Large intestine (tissue), 3 donors: ENCODE data around the gene CEP192. TPM values are rescaled to one million over a fixed set of nuclear protein-coding genes. Genes with fewer than 3 reads are reported as not detected.

Experiments used
- DNase-seq, 2 donors: peaks; one replicate each; pipeline versions ENCODE4 v3.0.0 to v3.0.0-alpha.2; 2013
- H3K27ac ChIP-seq: one replicate; pipeline ENCODE4 v1.5.1; 2013; ENCODE audit warnings: low read length
- H3K27me3 ChIP-seq: 2 replicates; pipeline ENCODE4 v1.6.1; 2013; ENCODE audit warnings: low read length; ENCODE audit not compliant: control insufficient read depth, insufficient read depth
- H3K36me3 ChIP-seq: 2 replicates; pipeline ENCODE4 v1.6.1; 2013; ENCODE audit warnings: low read length; ENCODE audit not compliant: control insufficient read depth, insufficient read depth
- H3K4me1 ChIP-seq: one replicate; pipeline ENCODE4 v1.6.1; 2013; ENCODE audit warnings: low read length; ENCODE audit not compliant: control insufficient read depth, insufficient read depth
- H3K4me3 ChIP-seq: one replicate; pipeline ENCODE4 v1.5.1; 2013; ENCODE audit warnings: low read length
- H3K9me3 ChIP-seq: one replicate; pipeline ENCODE4 v1.6.1; 2013; ENCODE audit warnings: mild to moderate bottlenecking, low read depth, low read length, moderate library complexity; ENCODE audit not compliant: control insufficient read depth
- WGBS: methylation state at CpG from one replicate; pipeline ENCODE4 v1.1.5; 2013; ENCODE audit warnings: low lambda C conversion rate; ENCODE audit not compliant: insufficient coverage; 5-methylcytosine and 5-hydroxymethylcytosine counted together
- polyA plus RNA-seq: library from polyadenylated mRNA; unstranded; fragments of 120-200 nt; gene quantifications from one replicate; pipeline ENCODE4 v1.2.1, GENCODE V29; 2013

CEP192 gene
- polyA plus RNA-seq, 1 donor, result 27.9 TPM

DNA sequence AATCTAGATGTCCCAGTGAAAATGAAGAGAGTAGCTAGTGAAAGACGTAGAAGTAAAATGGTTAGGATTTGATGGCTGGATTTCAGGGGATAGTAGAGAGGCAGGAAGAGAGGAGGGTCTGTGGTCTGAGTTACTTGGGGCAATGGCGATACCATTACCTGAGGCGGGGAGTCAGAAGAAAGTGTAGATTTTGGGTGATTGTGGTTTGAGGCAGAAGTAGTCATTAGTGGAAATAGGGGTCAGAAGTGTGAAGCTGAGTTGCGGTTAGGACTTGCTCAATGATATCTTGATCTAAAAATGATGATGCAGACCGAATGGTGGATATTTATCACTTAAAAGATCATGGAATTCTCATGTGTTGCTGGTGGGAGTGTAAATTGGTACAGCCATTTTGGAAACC, 41.0 kb downstream of the CEP192 start:
- Histone ChIP-seq H3K4me3 (no peak overlapping the region), H3K9me3 (no peaks in the 10 kb centered on the region), H3K27ac (no peak overlapping the region), H3K27me3 (no peaks in the 10 kb centered on the region), H3K36me3 (peaks cover 53% of the 10 kb centered on the region), H3K4me1 (no peaks in the 10 kb centered on the region)
- DNase-seq, result no peak
- 100% methylated on average over 2 of the region's 5 CpGs for WGBS

DNA sequence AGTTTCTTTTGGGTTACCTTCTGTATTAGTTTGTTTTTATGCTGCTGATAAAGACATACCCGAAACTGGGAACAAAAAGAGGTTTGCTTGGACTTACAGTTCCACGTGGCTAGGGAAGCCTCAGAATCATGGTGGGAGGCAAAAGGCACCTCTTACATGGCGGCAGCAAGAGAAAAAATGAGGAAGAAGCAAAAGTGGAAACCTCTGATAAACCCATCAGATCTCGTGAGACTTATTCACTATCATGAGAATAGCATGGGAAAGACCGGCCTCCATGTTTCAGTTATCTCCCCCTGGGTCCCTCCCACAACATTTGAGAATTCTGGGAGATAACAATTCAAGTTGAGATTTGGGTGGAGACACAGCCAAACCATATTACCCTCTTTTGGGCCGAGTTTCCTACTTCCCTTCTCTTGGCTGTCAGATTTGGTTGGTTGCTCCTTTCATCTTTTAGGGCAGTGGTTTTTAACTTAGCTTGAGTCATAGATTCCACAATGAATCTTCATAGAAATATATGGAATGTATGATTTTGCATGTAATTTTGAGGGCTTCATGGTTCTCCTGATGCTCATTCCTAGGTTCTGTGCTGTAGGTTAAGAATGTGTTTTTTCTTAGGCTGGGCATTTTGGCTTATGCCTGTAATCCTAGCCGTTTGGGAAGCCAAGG, 44.2 kb downstream of the CEP192 start:
- no peaks in the 10 kb centered on the region for H3K9me3 ChIP-seq
- H3K36me3 ChIP-seq, result peaks cover 45% of the 10 kb centered on the region
- no peak overlapping the region for H3K4me3 ChIP-seq
- H3K4me1 ChIP-seq, result no peaks in the 10 kb centered on the region
- H3K27ac ChIP-seq, result no peak overlapping the region
- WGBS, result 80% methylated on average over 4 of the region's 7 CpGs
- no peaks in the 10 kb centered on the region for H3K27me3 ChIP-seq
- DNase-seq, result no peak

DNA sequence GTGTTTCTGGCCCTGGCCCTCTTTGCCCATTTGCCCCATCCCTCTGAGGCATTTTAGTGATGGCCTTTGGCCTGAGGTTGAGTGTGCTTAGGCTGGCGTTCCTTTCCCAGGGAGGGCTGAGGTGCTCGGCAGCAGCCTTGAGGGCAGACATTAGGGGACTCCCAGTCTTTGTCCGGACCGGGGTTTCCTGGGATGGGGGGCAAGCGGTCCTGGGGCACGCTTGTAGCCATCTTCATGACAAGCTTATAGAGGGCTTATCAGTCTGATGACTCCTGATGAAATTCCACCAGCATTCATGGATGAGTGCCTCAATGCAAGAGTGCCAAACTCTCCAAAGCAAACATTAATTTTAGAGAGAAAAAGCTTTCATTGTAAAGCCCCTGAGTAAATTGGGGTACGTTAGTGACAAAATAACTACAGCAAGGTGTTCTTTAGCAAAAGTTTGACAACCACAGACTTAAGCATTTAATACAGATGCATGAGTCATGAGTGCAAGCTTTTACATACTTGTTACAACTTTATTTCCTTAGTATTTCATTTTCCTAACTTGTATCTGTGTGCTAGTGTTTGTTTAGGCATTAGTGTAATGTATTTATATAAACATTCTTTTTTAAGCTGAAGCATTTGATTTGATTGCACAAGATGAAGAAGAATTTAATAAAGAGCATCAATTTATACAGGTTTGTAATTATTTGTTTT, 45.6 kb downstream of the CEP192 start:
- Histone ChIP-seq H3K4me3 (no peak overlapping the region), H3K27ac (no peak overlapping the region), H3K4me1 (no peaks in the 10 kb centered on the region), H3K9me3 (no peaks in the 10 kb centered on the region), H3K27me3 (no peaks in the 10 kb centered on the region), H3K36me3 (peaks cover 35% of the 10 kb centered on the region)
- no peak for DNase-seq
- WGBS, result no CpG with 5 or more reads among the region's 7 CpGs

DNA sequence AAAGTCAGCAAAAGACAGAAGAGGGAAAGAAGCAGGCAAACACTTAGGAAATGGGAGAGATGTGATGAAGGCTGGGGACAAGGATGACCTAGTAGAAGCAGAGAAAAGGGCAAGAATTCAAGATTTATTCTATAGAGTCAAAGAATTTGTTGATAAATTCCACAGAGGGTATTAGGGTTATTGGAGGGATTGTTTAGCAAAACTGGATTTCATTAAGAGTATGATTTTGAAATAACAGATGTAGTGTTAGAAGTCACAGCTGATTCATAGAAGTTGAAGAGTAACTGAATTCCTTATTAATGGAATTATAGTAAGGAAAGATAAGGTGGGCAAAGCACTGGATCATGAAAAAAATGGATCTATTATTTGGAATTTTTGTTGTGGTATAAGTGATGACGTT, 48.6 kb downstream of the CEP192 start:
- H3K9me3 ChIP-seq, result no peaks in the 10 kb centered on the region
- 83% methylated on average over 1 of the region's 1 CpG for WGBS
- H3K27me3 ChIP-seq, result no peaks in the 10 kb centered on the region
- no peaks in the 10 kb centered on the region for H3K4me1 ChIP-seq
- H3K27ac ChIP-seq, result no peak overlapping the region
- no peak for DNase-seq
- H3K4me3 ChIP-seq, result no peak overlapping the region
- H3K36me3 ChIP-seq, result peaks cover 33% of the 10 kb centered on the region

GRCh38 chr18:13043066-13043465, 51.9 kb downstream of the CEP192 start:
- no peaks in the 10 kb centered on the region for H3K9me3 ChIP-seq
- H3K36me3 ChIP-seq, result peaks cover 30% of the 10 kb centered on the region
- no peak overlapping the region for H3K4me3 ChIP-seq
- H3K4me1 ChIP-seq, result no peaks in the 10 kb centered on the region
- no peak for DNase-seq
- H3K27ac ChIP-seq, result no peak overlapping the region
- WGBS, result no CpG with 5 or more reads among the region's 4 CpGs
- no peaks in the 10 kb centered on the region for H3K27me3 ChIP-seq

DNA sequence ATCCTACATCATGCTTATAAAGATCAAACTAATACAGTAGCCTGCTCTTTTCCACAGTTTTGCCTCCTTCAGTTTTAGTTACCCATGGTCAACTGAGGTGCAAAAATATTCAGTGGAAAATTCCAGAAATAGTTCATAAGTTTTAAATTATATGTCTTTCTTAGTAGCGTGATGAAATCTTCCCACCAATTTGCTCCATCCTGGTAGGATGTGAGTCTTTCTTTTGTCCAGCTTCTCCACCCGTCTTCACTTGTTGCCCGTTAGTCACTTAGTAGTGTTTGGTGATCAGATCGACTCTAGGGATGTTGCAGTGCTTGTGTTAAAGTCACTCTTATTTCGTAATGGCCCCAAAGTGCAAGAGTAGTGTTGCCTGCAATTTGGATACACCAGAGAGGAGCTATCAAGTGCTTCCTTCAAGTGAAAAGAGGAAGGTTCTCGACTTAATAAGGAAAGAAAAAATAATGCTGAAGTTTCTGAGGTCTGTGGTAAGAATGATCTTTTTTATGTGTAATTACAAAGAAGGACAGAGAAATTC, 57.0 kb downstream of the CEP192 start:
- Histone ChIP-seq H3K4me1 (no peaks in the 10 kb centered on the region), H3K9me3 (no peaks in the 10 kb centered on the region), H3K27ac (no peak overlapping the region), H3K4me3 (no peak overlapping the region), H3K27me3 (no peaks in the 10 kb centered on the region), H3K36me3 (peaks cover 49% of the 10 kb centered on the region)
- 100% methylated on average over 2 of the region's 6 CpGs for WGBS
- DNase-seq, result no peak

- 100% methylated on average over 1 of the region's 6 CpGs for WGBS
- H3K27ac ChIP-seq, result no peak overlapping the region
- H3K27me3 ChIP-seq, result no peaks in the 10 kb centered on the region
- peaks cover 67% of the 10 kb centered on the region for H3K36me3 ChIP-seq
- no peak for DNase-seq
- no peaks in the 10 kb centered on the region for H3K9me3 ChIP-seq
- H3K4me3 ChIP-seq, result no peak overlapping the region
- H3K4me1 ChIP-seq, result no peaks in the 10 kb centered on the region
Measured at GRCh38 chr18:13051159-13051558, 60.0 kb downstream of the CEP192 start.

DNA sequence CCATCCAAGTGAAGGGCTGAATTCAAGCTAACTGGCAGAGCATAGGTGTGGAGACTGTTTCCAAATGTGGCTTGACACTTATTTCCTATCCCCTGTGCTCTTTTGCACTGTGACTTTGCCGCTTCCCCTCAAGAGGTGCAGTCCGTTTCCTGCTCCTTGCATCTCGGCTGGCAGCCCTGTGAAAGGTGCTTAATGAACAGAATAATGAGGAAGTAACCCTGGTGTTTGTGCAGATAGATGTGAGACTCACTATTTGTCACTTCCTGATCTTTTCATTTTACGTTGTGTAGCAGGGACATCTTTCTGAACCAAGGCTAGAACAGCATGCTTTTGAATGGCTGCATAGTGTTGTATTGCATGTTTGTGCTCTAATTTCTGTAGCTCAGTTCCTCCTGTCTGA, 60.8 kb downstream of the CEP192 start:
- peaks cover 72% of the 10 kb centered on the region for H3K36me3 ChIP-seq
- no peaks in the 10 kb centered on the region for H3K27me3 ChIP-seq
- H3K4me3 ChIP-seq, result no peak overlapping the region
- DNase-seq, result no peak
- H3K27ac ChIP-seq, result no peak overlapping the region
- WGBS, result no CpG with 5 or more reads among the region's 4 CpGs
- no peaks in the 10 kb centered on the region for H3K4me1 ChIP-seq
- no peaks in the 10 kb centered on the region for H3K9me3 ChIP-seq

DNA sequence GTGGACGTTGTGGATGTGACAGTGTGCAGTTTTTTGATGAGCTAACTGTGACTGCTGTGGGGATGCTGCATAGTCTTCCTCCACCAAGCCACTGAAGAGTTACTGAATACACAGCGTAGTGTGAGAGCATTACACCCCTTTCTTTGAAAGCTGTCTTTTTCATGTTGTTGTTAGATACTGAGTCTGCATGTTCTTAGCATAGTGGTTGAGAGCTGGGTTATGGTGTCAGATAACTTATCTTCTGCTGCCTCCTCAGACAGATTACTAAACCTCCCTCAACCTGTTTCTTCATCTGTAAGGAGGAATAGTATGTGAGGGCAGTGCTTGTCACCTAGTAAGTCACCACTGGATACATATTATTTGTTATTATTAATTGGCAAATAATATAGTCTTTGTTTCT, 63.2 kb downstream of the CEP192 start:
- no peaks in the 10 kb centered on the region for H3K4me1 ChIP-seq
- H3K9me3 ChIP-seq, result no peaks in the 10 kb centered on the region
- WGBS, result no CpG with 5 or more reads among the region's 2 CpGs
- no peak for DNase-seq
- peaks cover 71% of the 10 kb centered on the region for H3K36me3 ChIP-seq
- H3K4me3 ChIP-seq, result no peak overlapping the region
- no peaks in the 10 kb centered on the region for H3K27me3 ChIP-seq
- no peak overlapping the region for H3K27ac ChIP-seq

DNA sequence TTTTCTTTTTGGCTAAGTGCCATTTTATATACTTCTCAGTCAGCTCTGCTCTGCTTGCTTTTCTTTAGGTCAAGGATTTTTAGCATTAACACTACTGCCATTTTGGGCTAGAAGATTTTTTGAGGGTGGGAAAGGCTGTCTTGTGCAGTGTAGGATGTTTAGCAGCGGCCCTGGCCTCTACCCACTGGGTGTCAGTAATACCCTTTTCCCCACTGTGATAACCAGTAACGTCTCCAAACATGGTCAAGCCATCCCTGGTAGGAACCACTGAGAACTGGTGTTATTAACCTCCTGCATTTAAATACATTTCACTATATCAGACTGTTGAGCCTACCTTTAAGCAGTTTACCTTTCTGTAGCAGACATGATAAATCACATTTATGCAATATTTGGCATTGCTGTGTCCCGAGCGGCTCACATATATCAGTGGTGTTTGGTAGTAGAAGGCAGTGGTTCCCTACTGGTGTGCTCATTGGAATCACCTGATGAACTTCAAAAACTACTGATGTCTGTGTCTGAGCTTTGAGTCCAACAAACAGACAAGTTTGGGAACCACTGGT, 70.5 kb downstream of the CEP192 start:
- no CpG with 5 or more reads among the region's 4 CpGs for WGBS
- no peak for DNase-seq
- Histone ChIP-seq H3K36me3 (peaks cover 45% of the 10 kb centered on the region), H3K27me3 (no peaks in the 10 kb centered on the region), H3K4me3 (no peak overlapping the region), H3K27ac (no peak overlapping the region), H3K9me3 (no peaks in the 10 kb centered on the region), H3K4me1 (no peaks in the 10 kb centered on the region)
